H54 (cell line): ENCODE measurements around the gene UQCRQ.

ENCODE experiments used
- DNase-seq: peaks from one replicate; pipeline ENCODE4 v3.0.0; 2011; ENCODE audit warnings: low spot score, mixed read lengths; ENCODE audit not compliant: insufficient read length
- FAIRE-seq: peaks from 3 replicates; lab custom pipeline; 2011; peaks lifted over from hg19 to GRCh38; lab: Jason Lieb, UNC
- POLR2A ChIP-seq: IDR thresholded peaks from 2 replicates; pipeline ENCODE4 v1.6.1; 2011; ENCODE audit warnings: low read depth, mild to moderate bottlenecking, low read length

Gene UQCRQ

GRCh38 chr5:132827943-132828673 lies 38.3 kb upstream of the UQCRQ start:
- FAIRE-seq (no peak), DNase-seq (no peak)
- TF ChIP-seq POLR2A: no peak

DNA sequence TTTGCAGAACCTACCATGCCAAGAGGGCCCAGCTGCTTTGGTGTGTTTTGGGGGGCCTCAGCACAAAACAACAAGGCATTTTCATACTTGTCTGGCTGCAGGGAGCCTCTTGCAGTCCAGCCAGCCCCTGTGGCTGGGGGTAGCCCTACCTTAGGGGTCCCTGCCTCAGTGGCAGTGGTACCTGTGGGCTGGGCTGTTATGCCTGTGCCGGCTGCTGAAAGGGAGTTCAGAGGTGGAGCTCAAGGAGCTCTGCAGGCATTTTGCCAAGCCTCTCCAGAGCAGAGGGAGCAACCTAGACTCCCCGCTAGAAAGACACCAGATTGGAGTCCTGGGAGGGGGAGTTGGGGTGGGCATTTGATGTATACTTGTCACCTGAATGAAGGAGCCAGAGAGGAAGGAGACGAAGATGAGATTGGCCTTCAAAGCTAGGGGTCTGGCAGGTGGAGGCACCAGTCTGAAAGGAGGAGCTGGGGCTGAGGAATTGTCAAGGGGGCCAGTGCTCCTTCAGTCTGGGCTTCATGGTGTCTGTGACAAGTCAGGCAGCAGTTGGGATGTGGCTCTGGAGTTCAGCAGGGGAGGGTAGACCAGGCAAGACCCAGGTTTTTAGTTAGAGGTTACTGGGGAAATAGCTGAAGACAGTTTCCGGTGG lies 37.5 kb upstream of the UQCRQ start:
- DNase-seq (no peak), FAIRE-seq (no peak)
- no peak for TF ChIP-seq POLR2A

DNA sequence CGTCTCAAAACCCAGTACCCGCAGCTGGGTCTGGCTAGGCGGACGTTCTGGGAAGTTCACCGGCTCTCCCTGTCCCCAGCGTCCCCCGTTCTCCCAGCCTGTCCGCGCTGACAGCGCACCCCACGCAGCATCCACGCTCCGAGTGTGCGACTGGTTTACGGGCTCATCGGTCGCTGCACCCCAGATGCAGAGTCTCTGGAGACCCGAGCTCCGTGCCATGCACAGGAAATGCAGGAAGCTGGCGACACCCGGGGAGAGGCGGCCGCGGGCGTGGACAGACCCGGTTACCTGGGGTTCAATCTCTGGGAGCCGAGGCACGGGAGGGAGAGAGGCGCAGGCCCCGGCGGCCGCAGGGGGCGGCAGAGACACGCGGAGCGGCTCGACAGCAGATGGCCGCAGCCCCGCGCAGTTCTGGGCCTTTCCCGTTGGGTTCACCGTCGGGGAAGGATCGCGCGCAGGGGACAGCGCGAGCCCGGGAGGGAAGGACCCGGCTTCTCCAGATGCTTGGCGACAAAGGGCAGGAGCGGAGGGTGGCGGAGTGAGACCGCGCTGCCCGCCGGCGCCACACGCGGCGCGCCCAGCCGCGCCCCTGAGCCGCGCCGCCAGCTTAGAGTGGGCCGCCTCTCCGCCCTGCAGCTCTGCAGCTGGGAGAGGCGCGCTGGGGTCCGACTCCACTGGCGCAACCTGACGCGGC lies 36.6 kb upstream of the UQCRQ start:
- DNase-seq: peak; percentile 90
- TF ChIP-seq POLR2A: no peak
- FAIRE-seq: no peak

DNA sequence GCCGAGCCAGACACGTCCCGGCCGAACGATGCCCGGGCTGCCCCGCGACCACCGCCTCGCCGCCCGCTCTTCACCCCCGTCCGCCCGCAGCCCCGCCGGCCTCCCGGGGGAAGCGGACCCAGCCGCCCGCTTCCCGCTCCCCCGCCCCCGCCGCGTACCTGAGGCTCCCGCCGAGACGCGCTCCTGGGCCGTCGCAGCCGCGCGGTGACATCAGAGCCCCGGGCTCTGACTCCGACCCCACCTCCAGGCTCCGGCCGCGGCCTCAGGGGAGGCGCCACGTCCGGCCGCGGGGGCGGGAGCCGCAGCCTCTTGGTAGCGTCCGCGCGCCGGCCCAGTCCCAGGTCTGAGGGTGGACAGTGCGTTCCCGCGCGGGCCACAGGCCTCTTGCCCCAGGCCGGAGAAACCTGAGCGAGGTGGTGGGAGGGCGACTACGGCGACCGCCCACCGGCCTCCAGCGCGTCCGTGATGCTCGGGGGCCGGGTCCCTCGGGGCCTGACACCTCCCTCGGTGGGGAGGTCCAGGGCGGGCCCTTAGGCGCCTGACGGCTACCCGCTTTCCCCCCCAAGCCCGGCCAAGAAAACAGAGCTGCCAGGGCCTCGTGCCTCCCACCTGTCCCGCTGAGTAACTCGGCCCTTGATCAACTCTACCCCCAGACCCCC lies 35.9 kb upstream of the UQCRQ start, which contains the start of gene SHROOM1:
Gene SHROOM1, minus strand, starts transcription at position 212 of the 659 bp plus-strand sequence. CDS start 4,507 bp downstream, outside the sequence.
- DNase-seq: peak; percentile 89
- FAIRE-seq: no peak
- TF ChIP-seq POLR2A: peak; percentile 51

DNA sequence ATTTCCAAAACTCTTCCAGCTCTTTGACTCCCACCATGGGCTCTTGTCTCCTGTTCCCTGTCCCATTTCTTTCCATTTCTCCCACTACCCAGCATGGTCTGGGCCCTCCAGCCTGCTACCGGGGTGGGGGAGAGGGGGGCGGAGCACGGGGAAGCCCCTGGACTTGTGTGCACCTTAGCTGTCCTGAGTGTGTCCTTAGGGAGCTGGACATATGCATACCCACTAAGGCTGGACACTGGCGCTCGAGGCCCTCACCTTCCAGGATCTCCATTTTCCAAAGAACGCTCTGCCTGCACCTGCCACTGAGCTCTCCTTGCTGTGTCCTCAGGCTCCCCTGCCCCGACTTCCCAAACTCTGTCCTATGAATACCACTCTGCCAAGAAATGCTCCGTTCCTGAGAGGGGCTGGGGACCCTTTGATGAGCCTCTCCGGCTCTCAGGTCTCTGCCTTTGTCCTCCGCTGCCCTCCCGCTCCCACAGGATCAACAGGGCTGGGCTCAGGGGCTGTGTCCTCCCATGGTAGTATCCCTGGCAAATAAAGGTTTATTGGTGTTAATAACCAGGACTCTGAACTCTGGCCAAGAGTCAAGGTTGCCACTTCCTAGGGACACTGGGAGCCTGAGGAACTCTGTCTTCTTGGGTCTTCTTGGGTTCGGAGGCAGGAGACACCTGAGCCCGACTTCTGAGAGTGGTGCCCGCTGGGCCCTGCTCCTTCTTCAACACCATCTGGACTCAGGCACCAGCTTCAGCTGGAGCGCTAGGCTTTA lies 35.2 kb upstream of the UQCRQ start:
- TF ChIP-seq POLR2A: no peak
- no peak for FAIRE-seq

DNA sequence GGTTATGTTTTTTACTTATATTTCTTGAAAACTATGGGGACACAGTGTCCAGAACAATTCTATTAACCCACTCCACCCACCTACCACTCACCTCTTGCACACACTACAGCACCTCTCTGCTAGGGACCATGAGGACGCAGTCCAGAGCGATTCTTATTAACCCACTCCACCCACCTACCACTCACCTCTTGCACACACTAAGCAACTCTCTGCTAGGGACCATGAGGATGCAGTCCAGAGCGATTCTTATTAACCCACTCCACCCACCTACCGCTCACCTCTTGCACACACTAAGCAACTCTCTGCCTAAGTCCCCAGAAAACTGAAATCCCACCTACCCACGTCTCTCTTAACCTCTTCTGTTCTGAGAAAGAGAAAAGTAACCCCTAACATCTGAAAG lies 33.8 kb upstream of the UQCRQ start:
- FAIRE-seq: no peak
- no peak for TF ChIP-seq POLR2A
- no peak for DNase-seq

More for the DNA sequence above, 35.2 kb upstream of the UQCRQ start:
- DNase-seq: no peak

GRCh38 chr5:132834057-132834456 lies 32.4 kb upstream of the UQCRQ start:
- DNase-seq: no peak
- no peak for FAIRE-seq
- TF ChIP-seq POLR2A: no peak

GRCh38 chr5:132836852-132837251 lies 29.6 kb upstream of the UQCRQ start:
- no peak for TF ChIP-seq POLR2A
- DNase-seq (no peak), FAIRE-seq (no peak)

- no peak for DNase-seq
- no peak for FAIRE-seq
- no peak for TF ChIP-seq POLR2A
Observed at GRCh38 chr5:132837868-132838267, 28.6 kb upstream of the UQCRQ start.

DNA sequence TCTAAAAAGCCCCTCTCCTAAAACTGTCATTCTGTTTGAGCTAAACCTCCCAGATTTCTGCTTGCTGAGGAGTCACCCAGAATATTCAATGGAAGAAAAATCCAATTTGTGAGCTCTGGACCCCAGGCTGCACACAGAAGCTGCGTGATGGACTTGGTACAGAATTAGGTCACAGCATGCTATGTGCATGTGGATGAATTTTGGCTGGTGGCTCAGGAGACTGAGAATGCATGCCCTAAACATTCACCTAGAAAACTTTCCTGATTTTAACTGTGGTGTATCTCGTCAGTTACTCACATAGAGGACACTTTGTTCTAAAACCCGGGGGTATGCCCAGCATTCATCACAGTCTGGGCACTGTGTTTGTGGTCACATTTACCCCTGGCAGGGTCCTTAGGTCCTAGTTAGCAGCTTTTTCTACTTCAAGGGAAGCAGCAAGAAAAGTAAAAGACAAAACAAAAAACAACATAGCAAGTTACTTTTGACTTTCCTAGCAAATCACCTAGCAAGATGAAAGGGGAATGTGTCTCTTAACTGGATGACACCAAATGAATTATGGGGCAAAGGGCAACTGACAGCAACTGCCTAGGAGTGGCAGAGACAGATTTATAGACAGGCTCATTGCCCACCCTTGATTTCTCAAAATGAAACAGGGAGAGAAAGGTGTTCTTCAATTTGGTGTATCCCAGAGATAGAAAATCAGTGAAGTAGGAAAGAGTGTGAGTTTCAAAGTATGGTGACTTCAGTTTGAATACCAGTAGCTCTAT lies 27.7 kb upstream of the UQCRQ start:
- no peak for TF ChIP-seq POLR2A
- FAIRE-seq (no peak), DNase-seq (no peak)

GRCh38 chr5:132839426-132840301 lies 26.8 kb upstream of the UQCRQ start:
- no peak for TF ChIP-seq POLR2A
- no peak for FAIRE-seq
- DNase-seq: no peak
